Measurements from ENCODE around the gene SKP1.
"Not testable (repeated sequence)": the region's sequence is repeated elsewhere in the genome, so short reads cannot be mapped to it uniquely, and the experiment has no call there.

The SKP1 gene

GRCh38 chr5:134177369-134178095 lies 782 bp upstream of the SKP1 start:
- DNase-seq, result no peak

GRCh38 chr5:134175921-134176510 lies 734 bp downstream of the SKP1 start:
- DNase-seq, result peak in 1 of 2 donors; percentile 17

GRCh38 chr5:134174841-134175839 lies 1.6 kb downstream of the SKP1 start:
- no peak for DNase-seq

GRCh38 chr5:134171972-134172371 lies 4.8 kb downstream of the SKP1 start:
- DNase-seq, result no peak

GRCh38 chr5:134162592-134162991 lies 14.2 kb downstream of the SKP1 start:
- no peak for DNase-seq

- DNase-seq, result no peak
These were observed 15.0 kb downstream of the SKP1 start for GRCh38 chr5:134161513-134162395.

GRCh38 chr5:134153657-134154056 lies 23.1 kb downstream of the SKP1 start:
- no peak for DNase-seq

- no peak for DNase-seq
These were observed 23.5 kb downstream of the SKP1 start for GRCh38 chr5:134153241-134153640.

- DNase-seq, result not testable (repeated sequence)
These were observed 24.4 kb downstream of the SKP1 start for GRCh38 chr5:134152173-134152832.

- no peak for DNase-seq
These were observed 25.0 kb downstream of the SKP1 start for GRCh38 chr5:134151723-134152122.

- no peak for DNase-seq
These were observed 27.0 kb downstream of the SKP1 start for GRCh38 chr5:134149571-134150303.

- no peak for DNase-seq
These were observed 27.7 kb downstream of the SKP1 start for GRCh38 chr5:134148986-134149539.

- DNase-seq, result no peak
These were observed 28.4 kb downstream of the SKP1 start for GRCh38 chr5:134148316-134148715.

- peak in 1 of 2 donors; percentile 1 for DNase-seq
These were observed 29.9 kb downstream of the SKP1 start for GRCh38 chr5:134146651-134147518.

GRCh38 chr5:134145779-134146581 lies 30.8 kb downstream of the SKP1 start:
- peak; percentile 41 to 92 for DNase-seq

GRCh38 chr5:134145041-134145757 lies 31.6 kb downstream of the SKP1 start:
- peak in 1 of 2 donors; percentile 7 for DNase-seq

GRCh38 chr5:134143944-134144941 lies 32.5 kb downstream of the SKP1 start:
- no peak for DNase-seq

All from inflammatory macrophage treated with lipopolysaccharide for 1 hour (primary cell).